Esophagus muscularis mucosa (tissue), 3 donors: Measurements from ENCODE around the gene LEKR1.

Experiments
- CTCF ChIP-seq, 3 experiments: fragments of 200-600 bp in 2 of 3; fragments of 450-650 bp in 1 of 3; sonication (generic) in 2 of 3; IDR thresholded peaks; one replicate each; pipeline ENCODE4 v1.5.1; 2017 to 2019; ENCODE audit warnings: antibody characterized with exemption in 3 of 3, mild to moderate bottlenecking in 2 of 3, moderate library complexity in 1 of 3
- POLR2A ChIP-seq: fragments of 450-650 bp; IDR thresholded peaks from one replicate; pipeline ENCODE4 v1.6.1; 2017; ENCODE audit warnings: antibody characterized with exemption, moderate library complexity, mild to moderate bottlenecking, low read depth

- TF ChIP-seq POLR2A (no peak), CTCF (IDR thresholded peaks at IDR 0.05) (no peak)
These were observed 66.5 kb downstream of the LEKR1 start for GRCh38 chr3:156892701-156893100.
